GM19395 (cell line): ENCODE data around the gene FABP2.
A peak's percentile ranks its signal among the peaks of the same experiment; 100 is the strongest.
"Not testable (repeated sequence)": the region's sequence is repeated elsewhere in the genome, so short reads cannot be mapped to it uniquely, and the experiment has no call there.

ENCODE experiments used
- ATAC-seq: cut with Tn5 transposase; IDR thresholded peaks from one replicate; pipeline ENCODE4 v1.9.1; 2021; ENCODE audit warnings: mild to moderate bottlenecking, moderate library complexity; ENCODE audit not compliant: unreplicated experiment

Gene FABP2

DNA sequence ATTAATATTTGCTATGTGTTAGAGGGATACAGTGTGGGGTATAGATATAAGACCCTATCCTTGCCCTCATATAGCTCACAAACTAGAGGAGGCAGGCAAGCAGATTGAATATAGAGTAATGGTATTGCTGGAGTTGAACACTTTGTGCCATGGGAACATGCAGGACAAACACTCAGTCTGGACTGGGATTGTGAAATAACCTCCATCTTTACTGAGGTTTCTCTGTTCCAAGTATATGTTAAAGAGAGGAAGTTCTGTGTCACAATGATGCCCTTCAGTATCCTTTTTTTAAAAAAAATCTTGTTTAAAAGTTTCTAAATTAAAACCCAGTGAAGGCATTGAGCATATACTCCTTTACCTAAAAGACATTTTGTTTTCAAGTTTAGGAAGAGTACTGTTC lies 8.7 kb downstream of the FABP2 start:
- ATAC-seq: no peak

DNA sequence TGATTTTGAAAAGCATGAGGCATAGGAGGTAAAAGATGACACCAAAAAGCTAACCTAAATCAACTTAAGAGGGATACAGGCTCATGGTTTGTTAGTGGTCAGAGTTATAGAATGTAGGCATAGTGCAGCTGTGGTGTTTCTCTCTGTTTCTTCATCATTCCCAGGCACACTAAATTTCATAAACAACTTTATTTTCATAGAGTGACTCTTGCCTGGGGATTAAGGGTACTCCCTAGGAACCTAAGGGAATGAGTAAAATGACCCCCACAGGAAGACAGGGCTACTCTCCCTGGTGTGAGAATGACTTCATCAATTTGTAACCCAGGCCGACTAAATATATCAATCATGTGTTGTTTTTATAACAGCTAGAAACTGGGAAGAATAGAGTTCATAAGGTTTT lies 11.1 kb downstream of the FABP2 start:
- no peak for ATAC-seq

GRCh38 chr4:119307606-119308005 lies 14.3 kb downstream of the FABP2 start:
- ATAC-seq: no peak

GRCh38 chr4:119304431-119304830 lies 17.5 kb downstream of the FABP2 start:
- no peak for ATAC-seq

GRCh38 chr4:119303587-119304305 lies 18.2 kb downstream of the FABP2 start:
- ATAC-seq: no peak

DNA sequence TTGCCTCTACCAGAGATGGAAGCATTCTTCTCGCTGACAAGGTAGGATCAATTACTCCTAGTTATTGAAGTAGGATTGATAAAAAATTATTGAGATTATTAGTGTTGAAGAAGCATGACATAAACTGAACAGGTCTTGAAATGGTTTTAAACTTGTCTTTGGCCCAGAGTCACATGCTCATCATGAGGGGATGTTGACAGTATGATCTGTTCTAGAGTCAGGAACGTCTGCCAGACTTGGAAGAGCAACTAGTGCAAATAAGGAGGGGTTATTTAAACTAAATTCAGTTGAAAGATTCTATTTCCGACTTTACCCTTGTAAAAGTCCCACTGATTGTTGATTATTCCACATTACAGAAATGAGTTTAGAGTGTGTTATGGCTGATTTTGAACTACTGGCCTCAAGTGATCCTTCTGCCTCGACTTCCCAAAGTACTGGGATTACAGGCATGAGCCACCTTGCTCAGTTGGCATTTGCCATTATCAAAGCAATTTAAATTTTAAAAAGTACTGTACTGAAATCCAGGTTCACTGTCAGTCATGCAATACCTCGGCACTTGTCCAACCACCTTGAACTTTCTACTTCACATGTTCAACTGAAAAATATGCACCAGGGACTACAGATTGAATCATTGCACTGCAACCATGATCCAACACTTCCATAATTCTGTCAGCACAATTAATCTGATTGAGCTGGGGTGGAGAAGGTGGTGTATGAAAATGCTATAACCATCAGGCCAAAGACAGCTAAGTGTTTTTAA lies 19.7 kb downstream of the FABP2 start:
- no peak for ATAC-seq

DNA sequence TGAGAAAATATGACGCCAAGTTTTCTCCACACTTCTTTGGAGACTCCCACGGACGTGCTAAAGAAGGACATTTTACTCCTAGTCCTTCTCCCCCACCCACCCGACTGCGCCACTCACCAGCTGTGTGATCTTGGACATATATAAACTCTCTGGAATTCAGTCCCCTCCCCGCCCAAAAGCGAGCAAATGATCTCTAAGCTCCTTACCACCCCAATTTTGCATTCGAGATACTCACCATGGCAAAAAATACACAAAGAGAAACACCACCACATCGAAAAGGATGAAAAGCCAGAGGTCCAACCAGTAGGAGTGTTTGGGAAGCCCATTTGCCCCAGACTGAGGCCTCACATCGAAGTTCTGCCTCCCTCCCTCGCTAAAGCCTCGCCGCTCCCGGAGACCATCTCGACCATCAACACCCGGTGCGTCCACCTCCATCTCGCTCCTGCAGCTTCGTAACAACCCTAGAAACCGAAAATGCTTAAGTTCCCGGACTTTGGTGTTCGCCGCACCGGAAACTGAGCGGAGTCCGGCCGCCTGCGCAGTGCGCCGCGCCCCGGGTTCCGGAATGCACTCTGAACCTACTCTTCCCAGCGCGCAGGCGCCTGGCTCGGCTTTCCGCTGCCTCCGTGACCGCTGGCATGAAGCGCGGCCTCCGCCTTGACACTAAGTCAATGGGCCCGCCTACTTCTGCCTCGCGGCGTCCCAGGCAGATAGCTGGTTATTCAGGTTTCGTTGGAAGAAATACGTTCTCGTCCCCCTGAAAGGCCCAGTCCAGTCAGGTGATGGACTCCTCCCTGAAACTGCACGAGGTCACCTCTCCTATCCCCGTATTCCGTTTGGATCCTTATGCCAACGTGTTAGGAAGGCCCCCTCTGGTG lies 21.6 kb downstream of the FABP2 start:
- peak; percentile 94 for ATAC-seq

- peak; percentile 61 for ATAC-seq
Observed at GRCh38 chr4:119299741-119300100, 22.2 kb downstream of the FABP2 start.

DNA sequence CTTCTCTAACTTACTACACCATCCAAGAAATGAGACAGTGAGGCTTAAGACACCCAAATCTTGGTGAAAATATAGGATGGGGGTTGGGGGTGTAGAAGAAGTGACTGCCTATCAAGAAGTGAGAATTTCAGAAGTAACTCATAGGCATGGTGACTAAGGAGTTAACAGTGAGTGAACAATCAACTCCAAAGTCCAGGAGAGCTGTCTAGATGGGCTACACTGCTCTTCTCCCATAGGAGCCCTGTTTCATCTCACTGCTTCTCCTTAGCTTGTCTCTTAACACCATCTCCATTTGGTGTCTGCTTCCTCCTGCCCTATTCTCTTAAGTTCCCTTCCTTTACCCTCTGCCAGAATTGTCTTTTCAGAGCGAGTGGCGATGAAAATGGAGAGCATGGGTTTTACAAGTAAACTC lies 22.7 kb downstream of the FABP2 start:
- ATAC-seq: peak; percentile 3

DNA sequence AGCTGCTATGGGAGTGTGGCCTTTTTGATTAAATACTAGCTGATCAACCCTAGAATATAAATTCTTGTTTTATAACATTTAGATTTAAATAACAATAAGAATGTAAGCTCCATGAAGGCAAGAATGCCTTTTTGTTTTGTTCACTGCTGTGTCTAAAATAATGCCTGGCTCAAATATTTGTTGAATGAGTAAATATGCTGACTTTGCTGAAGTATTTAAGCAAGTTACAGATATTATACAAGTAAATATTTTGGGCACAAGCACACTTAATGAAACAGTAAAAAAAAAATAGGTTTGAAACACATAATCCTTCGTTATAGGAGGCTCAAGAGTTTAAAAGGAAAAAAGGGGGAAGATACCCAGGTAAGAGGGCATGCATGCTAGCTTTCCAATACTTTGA lies 24.1 kb downstream of the FABP2 start:
- ATAC-seq: no peak

GRCh38 chr4:119296356-119296755 lies 25.6 kb downstream of the FABP2 start:
- ATAC-seq: no peak

- no peak for ATAC-seq
Observed at GRCh38 chr4:119290598-119290997, 31.3 kb downstream of the FABP2 start.

DNA sequence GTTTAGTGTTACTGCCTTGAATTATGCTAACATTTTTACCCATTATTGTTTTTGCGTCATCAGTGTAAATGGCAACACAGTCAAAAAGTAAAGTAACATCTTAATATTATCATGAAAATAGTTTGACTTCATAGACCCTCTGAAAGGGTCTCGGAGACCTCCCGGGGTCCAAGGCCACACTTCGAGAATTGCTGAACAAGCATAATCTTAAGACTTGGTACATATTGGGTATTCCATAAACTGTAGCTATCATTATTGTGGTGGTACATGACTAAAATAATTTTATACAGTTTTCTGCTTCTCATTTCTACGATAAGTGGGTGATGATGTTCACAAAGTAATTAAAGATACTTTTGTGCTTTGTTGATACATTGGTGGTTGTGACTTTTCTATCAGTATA lies 32.6 kb downstream of the FABP2 start:
- no peak for ATAC-seq

DNA sequence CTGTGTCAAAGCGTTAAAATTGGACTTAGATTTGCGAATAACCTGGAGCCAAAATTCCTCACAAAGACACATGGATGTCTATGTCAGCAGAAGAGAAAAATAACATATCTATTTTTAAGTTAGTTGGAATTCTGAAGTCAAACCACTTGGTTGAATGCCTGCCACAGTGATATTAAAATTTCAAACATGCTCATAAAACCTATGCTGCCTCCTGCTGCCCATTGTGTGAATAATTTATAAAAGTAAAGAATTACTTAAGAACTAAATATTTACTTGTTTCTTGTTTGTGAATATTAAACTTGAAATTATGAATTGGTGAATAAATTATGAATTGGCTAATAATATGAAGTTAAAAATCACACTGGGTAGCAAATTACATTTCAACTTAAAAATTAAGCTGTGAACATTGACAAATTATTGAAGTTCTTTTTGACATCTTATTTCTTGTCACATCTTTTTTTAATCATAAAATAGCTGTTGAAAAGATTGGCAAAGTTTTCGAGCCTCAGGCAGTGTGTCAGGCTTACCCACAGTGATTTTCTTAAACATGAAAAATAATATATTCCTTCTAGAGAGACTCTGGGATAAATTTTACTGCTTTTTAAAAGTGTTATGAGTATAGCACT lies 35.4 kb downstream of the FABP2 start:
- no peak for ATAC-seq

DNA sequence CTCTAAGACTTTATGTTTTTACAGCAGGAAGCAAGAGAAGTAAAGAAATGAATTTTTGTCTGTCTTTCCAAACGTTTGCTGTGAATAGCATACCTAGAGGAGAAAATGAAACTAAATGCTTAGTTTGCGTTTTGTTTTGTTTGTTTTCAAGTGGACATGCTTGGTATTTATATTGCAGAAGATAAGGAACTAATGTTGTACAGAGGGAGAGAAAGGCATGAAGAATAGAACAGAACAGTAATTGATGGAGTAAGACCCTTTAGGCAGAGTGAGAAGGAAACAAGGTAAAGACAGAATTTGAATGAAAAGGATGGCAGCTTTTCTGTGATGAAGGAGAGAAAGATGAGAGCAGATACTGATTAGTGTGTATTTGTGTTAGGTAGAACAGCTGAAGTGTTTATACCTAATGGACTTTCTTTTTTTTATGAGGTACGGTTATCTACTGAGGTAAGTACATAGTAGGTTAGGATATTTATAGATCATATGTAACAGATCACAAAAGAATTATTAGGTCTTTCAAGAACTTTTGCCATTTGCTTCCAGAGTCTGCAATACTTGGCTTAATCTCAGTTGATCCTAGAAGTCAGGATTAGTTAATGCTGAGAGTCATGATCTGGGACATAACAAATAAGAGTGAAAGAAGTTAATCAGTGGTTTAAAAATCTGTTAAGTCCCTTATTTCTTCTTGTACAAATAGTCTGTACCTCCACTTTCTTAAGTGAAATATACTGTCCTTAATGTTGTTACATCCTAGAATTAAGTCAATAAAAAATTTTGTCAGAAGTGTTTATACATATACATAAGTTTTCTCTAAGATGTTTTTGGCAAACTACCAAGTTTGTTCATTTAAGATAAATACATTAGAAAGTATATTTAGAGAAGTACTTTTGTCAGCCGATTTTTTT lies 36.8 kb downstream of the FABP2 start:
- ATAC-seq: peak; percentile 91

GRCh38 chr4:119281393-119281792 lies 40.5 kb downstream of the FABP2 start:
- no peak for ATAC-seq

DNA sequence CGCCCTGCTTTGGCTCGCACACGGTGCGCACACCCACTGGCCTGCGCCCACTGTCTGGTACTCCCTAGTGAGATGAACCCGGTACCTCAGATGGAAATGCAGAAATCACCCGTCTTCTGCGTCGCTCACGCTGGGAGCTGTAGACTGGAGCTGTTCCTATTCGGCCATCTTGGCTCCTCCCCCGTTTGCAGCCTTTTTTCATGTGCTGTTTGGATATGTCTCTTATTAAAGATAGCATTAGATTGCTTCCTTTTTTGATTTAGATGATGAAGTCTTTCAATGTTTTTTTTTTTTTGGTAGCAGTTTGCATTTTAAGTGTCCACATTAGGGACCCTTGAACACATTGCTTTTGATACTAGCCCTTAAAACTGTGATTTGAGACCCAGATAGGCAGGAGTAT lies 42.0 kb downstream of the FABP2 start:
- ATAC-seq: not testable (repeated sequence)

DNA sequence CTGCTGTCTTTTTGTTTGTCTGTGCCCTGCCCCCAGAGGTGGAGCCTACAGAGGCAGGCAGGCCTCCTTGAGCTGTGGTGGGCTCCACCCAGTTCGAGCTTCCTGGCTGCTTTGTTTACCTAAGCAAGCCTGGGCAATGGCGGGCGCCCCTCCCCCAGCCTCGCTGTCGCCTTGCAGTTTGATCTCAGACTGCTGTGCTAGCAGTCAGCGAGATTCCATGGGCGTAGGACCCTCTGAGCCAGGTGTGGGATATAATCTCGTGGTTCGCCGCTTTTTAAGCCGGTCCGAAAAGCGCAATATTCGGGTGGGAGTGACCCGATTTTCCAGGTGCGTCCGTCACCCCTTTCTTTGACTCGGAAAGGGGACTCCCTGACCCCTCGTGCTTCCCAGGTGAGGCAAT lies 42.4 kb downstream of the FABP2 start:
- ATAC-seq: not testable (repeated sequence)

- no peak for ATAC-seq
Observed at GRCh38 chr4:119271361-119272085, 50.4 kb downstream of the FABP2 start.
